HUES48 (cell line): Measurements from ENCODE around the gene ALOX12B.
"Not testable (repeated sequence)": the region's sequence is repeated elsewhere in the genome, so short reads cannot be mapped to it uniquely, and the experiment has no call there.

Experiments used
- H3K27ac ChIP-seq: one replicate; pipeline ENCODE4 v1.7.0; 2013; ENCODE audit warnings: low read depth, low read length, inconsistent platforms
- H3K27me3 ChIP-seq: 2 replicates; pipeline ENCODE4 v1.6.1; 2013; ENCODE audit warnings: mild to moderate bottlenecking, low read length; ENCODE audit not compliant: control insufficient read depth, insufficient read depth
- H3K36me3 ChIP-seq: 2 replicates; pipeline ENCODE4 v1.6.1; 2013; ENCODE audit warnings: low read length; ENCODE audit not compliant: control insufficient read depth, insufficient read depth
- H3K4me1 ChIP-seq: 2 replicates; pipeline ENCODE4 v1.6.1; 2013; ENCODE audit warnings: mild to moderate bottlenecking, low read length; ENCODE audit not compliant: control insufficient read depth, insufficient read depth
- H3K4me3 ChIP-seq: 2 replicates; pipeline ENCODE4 v1.5.1; 2013; ENCODE audit warnings: mild to moderate bottlenecking, low read depth, low read length
- H3K9ac ChIP-seq: 2 replicates; pipeline ENCODE4 v1.6.1; 2013; ENCODE audit warnings: mild to moderate bottlenecking, low read depth, low read length, moderate library complexity
- H3K9me3 ChIP-seq: 2 replicates; pipeline ENCODE4 v1.6.1; 2013; ENCODE audit warnings: low read length; ENCODE audit not compliant: control insufficient read depth, insufficient read depth

The ALOX12B gene

GRCh38 chr17:8062435-8062806 lies 25.1 kb downstream of the ALOX12B start:
- no peak overlapping the region for H3K9ac ChIP-seq
- no peaks in the 10 kb centered on the region for H3K9me3 ChIP-seq
- peaks cover 55% of the 10 kb centered on the region for H3K27me3 ChIP-seq
- H3K4me1 ChIP-seq, result peaks cover 31% of the 10 kb centered on the region
- H3K4me3 ChIP-seq, result peak overlapping the region; percentile 63
- H3K36me3 ChIP-seq, result no peaks in the 10 kb centered on the region
- H3K27ac ChIP-seq, result no peak overlapping the region

DNA sequence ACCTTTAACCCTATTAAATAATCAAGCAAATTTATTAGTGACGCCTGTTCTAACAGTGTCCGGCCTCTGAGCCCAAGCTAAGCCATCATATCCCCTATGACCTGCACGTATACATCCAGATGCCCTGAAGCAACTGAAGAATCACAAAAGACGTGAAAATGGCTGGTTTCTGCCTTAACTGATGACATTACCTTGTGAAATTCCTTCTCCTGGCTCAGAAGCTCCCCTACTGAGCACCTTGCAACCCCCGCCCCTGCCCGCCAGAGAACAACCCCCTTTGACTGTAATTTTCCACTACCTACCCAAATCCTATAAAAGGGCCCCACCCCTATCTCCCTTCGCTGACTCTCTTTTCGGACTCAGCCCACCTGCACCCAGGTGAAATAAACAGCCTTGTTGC lies 25.7 kb downstream of the ALOX12B start:
- Histone ChIP-seq H3K4me3 (peak overlapping the region; percentile 63; the same call in 1 of the 2 replicates), H3K27me3 (peaks cover 61% of the 10 kb centered on the region), H3K4me1 (peaks cover 31% of the 10 kb centered on the region)
- H3K9me3 ChIP-seq, H3K9ac ChIP-seq, H3K27ac ChIP-seq, H3K36me3 ChIP-seq: not testable (repeated sequence)

GRCh38 chr17:8060274-8060673 lies 27.2 kb downstream of the ALOX12B start:
- Histone ChIP-seq H3K9ac (no peak overlapping the region), H3K4me3 (no peak overlapping the region), H3K27ac (no peak overlapping the region), H3K36me3 (no peaks in the 10 kb centered on the region), H3K27me3 (peaks cover 59% of the 10 kb centered on the region), H3K4me1 (peaks cover 31% of the 10 kb centered on the region), H3K9me3 (no peaks in the 10 kb centered on the region)

GRCh38 chr17:8059131-8059530 lies 28.4 kb downstream of the ALOX12B start:
- Histone ChIP-seq H3K36me3 (no peaks in the 10 kb centered on the region), H3K9ac (no peak overlapping the region), H3K4me3 (no peak overlapping the region), H3K27ac (no peak overlapping the region), H3K9me3 (no peaks in the 10 kb centered on the region), H3K27me3 (peaks cover 51% of the 10 kb centered on the region), H3K4me1 (peaks cover 31% of the 10 kb centered on the region)

GRCh38 chr17:8057691-8058114 lies 29.8 kb downstream of the ALOX12B start:
- no peak overlapping the region for H3K9ac ChIP-seq
- H3K9me3 ChIP-seq, result no peaks in the 10 kb centered on the region
- no peak overlapping the region for H3K27ac ChIP-seq
- no peaks in the 10 kb centered on the region for H3K36me3 ChIP-seq
- peaks cover 21% of the 10 kb centered on the region for H3K4me1 ChIP-seq
- H3K27me3 ChIP-seq, result peaks cover 40% of the 10 kb centered on the region
- H3K4me3 ChIP-seq, result no peak overlapping the region

GRCh38 chr17:8056976-8057625 lies 30.4 kb downstream of the ALOX12B start:
- no peaks in the 10 kb centered on the region for H3K9me3 ChIP-seq
- peaks cover 16% of the 10 kb centered on the region for H3K4me1 ChIP-seq
- no peak overlapping the region for H3K27ac ChIP-seq
- H3K27me3 ChIP-seq, result peaks cover 34% of the 10 kb centered on the region
- no peak overlapping the region for H3K9ac ChIP-seq
- H3K36me3 ChIP-seq, result no peaks in the 10 kb centered on the region
- H3K4me3 ChIP-seq, result no peak overlapping the region

DNA sequence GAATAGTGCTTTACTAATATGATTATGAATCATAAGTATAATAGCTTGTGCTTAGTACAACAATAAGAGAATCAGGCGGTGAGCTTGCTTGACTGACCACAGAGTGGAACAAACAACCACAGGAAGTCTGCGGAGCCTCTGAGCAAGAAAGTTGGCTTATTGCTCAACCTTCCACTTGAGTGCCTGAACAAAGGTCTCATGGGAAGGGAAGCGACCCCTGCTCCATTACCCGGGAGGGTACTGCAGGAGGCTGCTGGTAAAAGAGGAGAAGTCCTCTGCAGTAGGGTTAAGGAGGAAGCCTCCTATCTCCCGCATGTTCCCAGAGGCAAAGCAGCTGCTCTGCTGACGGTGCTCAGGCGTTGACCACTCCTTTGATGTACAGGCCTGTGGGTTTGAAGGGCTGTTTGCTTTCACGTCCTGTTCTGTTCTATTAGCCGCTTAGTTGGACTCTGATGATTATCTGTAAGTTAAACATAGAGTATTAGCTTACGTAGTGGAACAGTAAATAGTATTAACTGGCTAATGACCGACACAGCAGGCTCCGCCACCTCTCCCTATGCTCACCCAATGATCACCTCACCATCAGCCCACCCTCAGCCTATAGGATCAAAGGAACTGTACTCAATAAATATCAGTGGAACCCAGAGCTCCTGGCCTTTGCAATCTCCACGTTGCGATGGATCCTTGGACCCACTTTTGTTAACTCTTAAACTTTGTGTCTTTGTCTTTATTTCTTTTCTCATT lies 31.1 kb downstream of the ALOX12B start:
- peaks cover 12% of the 10 kb centered on the region for H3K4me1 ChIP-seq
- no peak overlapping the region for H3K4me3 ChIP-seq
- H3K9me3 ChIP-seq, result no peaks in the 10 kb centered on the region
- no peak overlapping the region for H3K9ac ChIP-seq
- H3K27me3 ChIP-seq, result peaks cover 28% of the 10 kb centered on the region
- no peak overlapping the region for H3K27ac ChIP-seq
- H3K36me3 ChIP-seq, result no peaks in the 10 kb centered on the region

GRCh38 chr17:8055851-8056231 lies 31.7 kb downstream of the ALOX12B start:
- peaks cover 23% of the 10 kb centered on the region for H3K27me3 ChIP-seq
- H3K9ac ChIP-seq, result no peak overlapping the region
- no peak overlapping the region for H3K4me3 ChIP-seq
- peaks cover 9% of the 10 kb centered on the region; the same call in 1 of the 2 replicates for H3K4me1 ChIP-seq
- H3K9me3 ChIP-seq, result no peaks in the 10 kb centered on the region
- no peaks in the 10 kb centered on the region for H3K36me3 ChIP-seq
- H3K27ac ChIP-seq, result no peak overlapping the region

GRCh38 chr17:8053600-8053999 lies 33.9 kb downstream of the ALOX12B start:
- Histone ChIP-seq H3K4me3 (no peak overlapping the region), H3K27me3 (peaks cover 11% of the 10 kb centered on the region), H3K9me3 (no peaks in the 10 kb centered on the region), H3K27ac (no peak overlapping the region), H3K9ac (no peak overlapping the region), H3K36me3 (no peaks in the 10 kb centered on the region), H3K4me1 (0 out of 2 replicates have a peak, but pooled peaks cover 4% of the 10 kb centered on the region)

DNA sequence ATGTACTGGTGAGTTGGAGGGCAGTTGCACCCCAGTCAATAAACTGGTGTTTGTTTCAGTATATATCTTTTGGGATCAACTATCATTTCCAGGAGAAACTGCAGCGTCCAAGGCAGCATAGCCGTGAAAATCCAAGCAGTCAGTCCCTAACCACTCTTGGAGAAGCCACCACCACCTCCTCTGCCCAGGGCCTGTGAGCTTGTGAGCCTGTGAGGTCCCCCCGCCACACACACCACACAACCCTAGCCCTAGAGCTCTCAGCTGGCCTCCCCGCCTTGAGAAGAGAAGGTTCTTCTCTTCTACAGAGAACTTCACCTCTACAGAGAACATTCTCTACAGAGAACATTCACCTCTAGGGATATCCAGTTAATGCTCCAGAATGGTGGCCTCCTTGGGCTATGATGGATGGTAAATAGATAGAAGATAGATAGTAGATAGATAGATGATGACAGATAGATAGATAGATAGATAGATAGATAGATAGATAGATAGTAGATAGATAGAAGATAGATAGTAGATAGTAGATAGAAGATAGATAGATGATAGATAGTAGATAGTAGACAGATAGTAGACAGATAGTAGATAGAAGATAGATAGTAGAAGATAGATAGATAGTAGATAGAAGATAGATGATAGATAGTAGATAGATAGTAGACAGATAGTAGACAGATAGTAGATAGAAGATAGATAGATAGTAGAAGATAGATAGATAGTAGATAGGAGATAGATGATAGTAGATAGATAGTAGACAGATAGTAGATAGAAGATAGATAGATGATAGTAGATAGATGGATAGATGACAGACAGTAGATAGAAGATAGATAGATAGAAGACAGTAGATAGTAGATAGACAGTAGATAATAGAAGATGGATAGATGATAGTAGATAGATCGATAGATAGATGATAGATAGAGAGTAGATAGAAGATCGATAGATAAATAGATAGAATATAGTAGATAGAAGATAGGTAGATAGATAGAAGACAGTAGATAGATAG lies 35.0 kb downstream of the ALOX12B start:
- no peak overlapping the region for H3K9ac ChIP-seq
- no peak overlapping the region for H3K27ac ChIP-seq

More for the DNA sequence above, 35.0 kb downstream of the ALOX12B start:
- no peaks in the 10 kb centered on the region for H3K9me3 ChIP-seq
- H3K4me1 ChIP-seq, result no peaks in the 10 kb centered on the region
- peaks cover 11% of the 10 kb centered on the region for H3K27me3 ChIP-seq
- no peaks in the 10 kb centered on the region for H3K36me3 ChIP-seq
- H3K4me3 ChIP-seq, result no peak overlapping the region
